Sigmoid colon (tissue), 7 donors: Measurements from ENCODE around the gene PLA2R1. TPM values are rescaled to one million over a fixed set of nuclear protein-coding genes. Genes with fewer than 3 reads are reported as not detected.

Source experiments
- DNase-seq: peaks from one replicate; pipeline ENCODE4 v3.0.0-alpha.2; 2019
- H3K27ac ChIP-seq, 4 donors: fragments of 200-600 bp; sonication (generic); one replicate each; pipeline ENCODE4 v1.5.1; 2016 to 2019; ENCODE audit warnings: mild to moderate bottlenecking in 1 of 4
- H3K27me3 ChIP-seq, 3 donors: fragments of 200-600 bp; sonication (generic); one replicate each; pipeline ENCODE4 v1.5.1; 2019; ENCODE audit warnings: mild to moderate bottlenecking in 1 of 3
- H3K36me3 ChIP-seq, 4 donors: fragments of 200-600 bp; sonication (generic); one replicate each; pipeline ENCODE4 v1.5.1; 2016 to 2019
- H3K4me1 ChIP-seq, 4 donors: fragments of 200-600 bp; sonication (generic); one replicate each; pipeline ENCODE4 v1.5.1; 2017 to 2019
- H3K4me3 ChIP-seq, 4 donors: fragments of 200-600 bp; sonication (generic); one replicate each; pipeline ENCODE4 v1.5.1; 2017 to 2019; ENCODE audit warnings: mild to moderate bottlenecking in 2 of 4, moderate library complexity in 1 of 4
- H3K9me3 ChIP-seq, 4 donors: fragments of 200-600 bp in 3 of 4; sonication (generic) in 3 of 4; one replicate each; pipeline versions ENCODE4 v1.5.1 to v1.6.1; 2013 to 2019
- CTCF ChIP-seq, 4 experiments: fragments of 450-650 bp in 3 of 4; fragments of 200-600 bp in 1 of 4; IDR thresholded peaks; one replicate each; pipeline ENCODE4 v1.5.1; 2016 to 2019; ENCODE audit warnings: antibody characterized with exemption in 4 of 4, mild to moderate bottlenecking in 3 of 4, moderate library complexity in 2 of 4
- EP300 ChIP-seq, 4 donors: sonication (generic); formaldehyde crosslinking; IDR thresholded peaks; one replicate each; pipeline ENCODE4 v1.6.1; 2017; ENCODE audit warnings: antibody characterized with exemption in 4 of 4
- POLR2A ChIP-seq, 2 donors: fragments of 450-650 bp; IDR thresholded peaks; one replicate each; pipeline ENCODE4 v1.6.1; 2016; ENCODE audit warnings: antibody characterized with exemption in 2 of 2, mild to moderate bottlenecking in 2 of 2, moderate library complexity in 2 of 2
- POLR2AphosphoS5 ChIP-seq, 4 donors: sonication (generic); formaldehyde crosslinking; IDR thresholded peaks; one replicate each; pipeline ENCODE4 v1.6.1; 2017; ENCODE audit warnings: antibody characterized with exemption in 4 of 4
- WGBS, 2 donors: extraction: QIAGEN DNeasy Blood & Tissue Kit; methylation state at CpG; one replicate each; pipeline ENCODE4 v1.1.7; 2013; 5-methylcytosine and 5-hydroxymethylcytosine counted together
- intact Hi-C: fragments of 100-400 bp; cut with DNase I; formaldehyde crosslinking; loops from one replicate; pipeline ENCODE4 v1.15.1; 2023
- polyA plus RNA-seq, 3 donors: library from polyadenylated mRNA; stranded (reverse); fragments of 200-250 nt; gene quantifications; one replicate each; pipeline ENCODE4 v1.2.3, GENCODE V29; 2013
- total RNA-seq, 4 donors: library from RNA; depleted of rRNA; stranded (reverse); fragments of >200 nt; gene quantifications; one replicate each; pipeline ENCODE4 v1.1.0, GENCODE V29; 2016
- donor health status: healthy with polysubstance abuse.
- donor health status: Bipolar disorder and iron deficiency.
- donor health status: healthy.

Gene PLA2R1
- total and polyA plus RNA-seq, 7 donors = 0.23 to 19.7 (median 3.9) TPM

GRCh38 chr2:160091381-160091780 is 29.0 kb upstream of the PLA2R1 start:
- Histone ChIP-seq H3K4me3 (no peak overlapping the region), H3K4me1 (no peaks in the 10 kb centered on the region), H3K36me3 (no peaks in the 10 kb centered on the region), H3K27ac (no peak overlapping the region), H3K9me3 (peaks cover 26 to 39% (median 32%) of the 10 kb centered on the region in 4 donors), H3K27me3 (no peaks in the 10 kb centered on the region)
- TF ChIP-seq EP300 (IDR thresholded peaks at IDR 0.05) (no peak), POLR2AphosphoS5 (IDR thresholded peaks at IDR 0.05) (no peak), POLR2A (IDR thresholded peaks at IDR 0.05) (no peak), CTCF (IDR thresholded peaks at IDR 0.05) (no peak)
- no peak for DNase-seq
- intact Hi-C loops = no loop called here

GRCh38 chr2:160087854-160088745 is 25.7 kb upstream of the PLA2R1 start:
- 81% methylated on average over 4 of the region's 4 CpGs for whole genome bisulfite sequencing, 2 donors
- TF ChIP-seq POLR2A (IDR thresholded peaks at IDR 0.05) = no peak
- TF ChIP-seq POLR2AphosphoS5 (IDR thresholded peaks at IDR 0.05) = no peak
- no peak for TF ChIP-seq CTCF (IDR thresholded peaks at IDR 0.05)
- TF ChIP-seq EP300 (IDR thresholded peaks at IDR 0.05) = no peak
- Histone ChIP-seq H3K27me3 (no peaks in the 10 kb centered on the region), H3K4me1 (no peaks in the 10 kb centered on the region), H3K9me3 (peaks cover 41 to 54% (median 46%) of the 10 kb centered on the region in 4 donors), H3K27ac (no peak overlapping the region), H3K4me3 (no peak overlapping the region), H3K36me3 (no peaks in the 10 kb centered on the region)
- no peak for DNase-seq
- intact Hi-C loops = no loop called here

- Histone ChIP-seq H3K36me3 (no peaks in the 10 kb centered on the region), H3K9me3 (peaks cover 39 to 54% (median 46%) of the 10 kb centered on the region in 4 donors), H3K4me1 (no peaks in the 10 kb centered on the region), H3K4me3 (no peak overlapping the region), H3K27me3 (no peaks in the 10 kb centered on the region), H3K27ac (no peak overlapping the region)
- DNase-seq = no peak
- no peak for TF ChIP-seq POLR2AphosphoS5 (IDR thresholded peaks at IDR 0.05)
- no peak for TF ChIP-seq EP300 (IDR thresholded peaks at IDR 0.05)
- no peak for TF ChIP-seq POLR2A (IDR thresholded peaks at IDR 0.05)
- TF ChIP-seq CTCF (IDR thresholded peaks at IDR 0.05) = no peak
- WGBS, 2 donors = 91 to 93% methylated on average over 3 of the region's 3 CpGs
- intact Hi-C loops = no loop called here
Measured at GRCh38 chr2:160085662-160086061, 23.2 kb upstream of the PLA2R1 start.

- no peak overlapping the region for H3K27ac ChIP-seq
- intact Hi-C loops = no loop called here
- WGBS, 2 donors = 15 to 72% methylated on average over 4 of the region's 4 CpGs
- TF ChIP-seq CTCF (IDR thresholded peaks at IDR 0.05) (no peak), POLR2A (IDR thresholded peaks at IDR 0.05) (no peak), POLR2AphosphoS5 (IDR thresholded peaks at IDR 0.05) (no peak), EP300 (IDR thresholded peaks at IDR 0.05) (no peak)
- H3K9me3 ChIP-seq = peaks cover 0 to 3% (median under 1%) of the 10 kb centered on the region in 4 donors
- H3K4me3 ChIP-seq = no peak overlapping the region
- H3K4me1 ChIP-seq = no peaks in the 10 kb centered on the region
- H3K36me3 ChIP-seq = no peaks in the 10 kb centered on the region
- no peak for DNase-seq
- H3K27me3 ChIP-seq = no peaks in the 10 kb centered on the region
Measured at GRCh38 chr2:160077912-160078810, 15.7 kb upstream of the PLA2R1 start.
